Measurements from ENCODE around the gene CCDC107.

CCDC107 gene

GRCh38 chr9:35657546-35658136, 451 bp upstream of the CCDC107 start, which contains the start of gene RMRP (continued):
- TF ChIP-seq ELK4 (IDR thresholded peaks at IDR 0.05; ENCODE audit: borderline replicate concordance, low read depth, low read length), result no peak
- no peak for TF ChIP-seq ZNF549 (tag by site-specific recombination; IDR thresholded peaks at IDR 0.05)
- no peak; the same call in 1 of the 2 replicates for TF ChIP-seq YY2 (tag by site-specific recombination; IDR thresholded peaks at IDR 0.05)
- no peak for TF ChIP-seq ZNF114 (tag by site-specific recombination; IDR thresholded peaks at IDR 0.05)
- TF ChIP-seq ZNF157 (tag by site-specific recombination; IDR thresholded peaks at IDR 0.05), result 0 out of 2 replicates have a peak, but pooled peaks have one; percentile 23
- TF ChIP-seq ZNF24 (tag by site-specific recombination; IDR thresholded peaks at IDR 0.05), result peak; percentile 92
- TF ChIP-seq ZNF677 (tag by site-specific recombination; IDR thresholded peaks at IDR 0.05), result no peak
- peak; percentile 93 for TF ChIP-seq ZSCAN5A (tag by site-specific recombination; IDR thresholded peaks at IDR 0.05)
- no peak for TF ChIP-seq PRDM6 (tag by site-specific recombination; IDR thresholded peaks at IDR 0.05)
- peak; percentile 89 for TF ChIP-seq CTCF (tag by site-specific recombination; IDR thresholded peaks at IDR 0.05)
- peak; percentile 78 for TF ChIP-seq ZBTB20 (tag by site-specific recombination; IDR thresholded peaks at IDR 0.05)
- TF ChIP-seq ZNF18 (tag by site-specific recombination; IDR thresholded peaks at IDR 0.05), result peak; percentile 47; the same call in 1 of the 2 replicates
- TF ChIP-seq TSHZ1 (tag by site-specific recombination; IDR thresholded peaks at IDR 0.05; ENCODE audit: borderline replicate concordance), result no peak
- no peak for TF ChIP-seq ZSCAN4 (tag by site-specific recombination; IDR thresholded peaks at IDR 0.05)
- TF ChIP-seq ZNF426 (tag by site-specific recombination; IDR thresholded peaks at IDR 0.05), result no peak
- TF ChIP-seq ZNF366 (tag by site-specific recombination; conservative IDR thresholded peaks at IDR 0.05), result peak; percentile 54; the same call in 1 of the 2 replicates
- no peak for TF ChIP-seq HOXC10 (CRISPR knock-in tag; IDR thresholded peaks at IDR 0.05)
- no peak for TF ChIP-seq ZNF266 (tag by site-specific recombination; IDR thresholded peaks at IDR 0.05; ENCODE audit: low read depth)
- no peak for TF ChIP-seq ZNF362 (tag by site-specific recombination; IDR thresholded peaks at IDR 0.05)
- no peak for TF ChIP-seq ATF2 (tag by site-specific recombination; IDR thresholded peaks at IDR 0.05; ENCODE audit: low read depth)
- TF ChIP-seq PBX3 (CRISPR knock-in tag; IDR thresholded peaks at IDR 0.05), result peak; percentile 94
- TF ChIP-seq ZNF658 (tag by site-specific recombination; IDR thresholded peaks at IDR 0.05), result no peak

Data from HEK293 (cell line).